GM21423 (cell line): Measurements from ENCODE around the gene ZNF638.
"Not testable (repeated sequence)": the region's sequence is repeated elsewhere in the genome, so short reads cannot be mapped to it uniquely, and the experiment has no call there.

ENCODE experiments used
- ATAC-seq: cut with Tn5 transposase; IDR thresholded peaks from one replicate; pipeline ENCODE4 v1.9.1; 2021; ENCODE audit warnings: mild to moderate bottlenecking, moderate library complexity; ENCODE audit not compliant: unreplicated experiment

The ZNF638 gene

GRCh38 chr2:71331581-71332434 is at the start of gene ZNF638:
Gene ZNF638, plus strand, starts transcription at chr2:71331782. Its CDS starts 17,173 bp downstream, at chr2:71348955.
- peak; percentile 97 for ATAC-seq

- no peak for ATAC-seq
These were observed 49.6 kb upstream of the ZNF638 start for GRCh38 chr2:71281950-71282349.

GRCh38 chr2:71282493-71282892 is 49.1 kb upstream of the ZNF638 start:
- no peak for ATAC-seq

- no peak for ATAC-seq
These were observed 48.5 kb upstream of the ZNF638 start for GRCh38 chr2:71283131-71283530.

GRCh38 chr2:71285706-71286105 is 45.9 kb upstream of the ZNF638 start:
- no peak for ATAC-seq

- ATAC-seq, result no peak
These were observed 40.2 kb upstream of the ZNF638 start for GRCh38 chr2:71291398-71291797.

GRCh38 chr2:71292159-71292558 is 39.4 kb upstream of the ZNF638 start:
- ATAC-seq, result no peak

- ATAC-seq, result no peak
These were observed 32.7 kb upstream of the ZNF638 start for GRCh38 chr2:71298914-71299313.

- no peak for ATAC-seq
These were observed 32.1 kb upstream of the ZNF638 start for GRCh38 chr2:71299507-71299906.

- no peak for ATAC-seq
These were observed 27.7 kb upstream of the ZNF638 start for GRCh38 chr2:71303849-71304248.

- ATAC-seq, result no peak
These were observed 24.8 kb upstream of the ZNF638 start for GRCh38 chr2:71306762-71307161.

- no peak for ATAC-seq
These were observed 18.4 kb upstream of the ZNF638 start for GRCh38 chr2:71313016-71313766.

GRCh38 chr2:71317060-71317459 is 14.5 kb upstream of the ZNF638 start:
- no peak for ATAC-seq

GRCh38 chr2:71317900-71318299 is 13.7 kb upstream of the ZNF638 start:
- not testable (repeated sequence) for ATAC-seq

- ATAC-seq, result no peak
These were observed 8.2 kb upstream of the ZNF638 start for GRCh38 chr2:71323386-71323785.

- ATAC-seq, result no peak
These were observed 4.6 kb upstream of the ZNF638 start for GRCh38 chr2:71326968-71327367.

- no peak for ATAC-seq
These were observed 3.7 kb upstream of the ZNF638 start for GRCh38 chr2:71327916-71328315.

- no peak for ATAC-seq
These were observed 1.4 kb upstream of the ZNF638 start for GRCh38 chr2:71330155-71330554.

GRCh38 chr2:71330585-71331330 is 824 bp upstream of the ZNF638 start:
- no peak for ATAC-seq

- ATAC-seq, result not testable (repeated sequence)
These were observed 326 bp upstream of the ZNF638 start for GRCh38 chr2:71331331-71331580.

- ATAC-seq, result no peak
These were observed 834 bp downstream of the ZNF638 start for GRCh38 chr2:71332435-71332796.

GRCh38 chr2:71333619-71334018 is 2.0 kb downstream of the ZNF638 start:
- ATAC-seq, result no peak
